GM13976 (cell line): ENCODE measurements around the gene OSBPL6.

ENCODE experiments used
- DNase-seq: peaks from one replicate; pipeline ENCODE4 v3.0.0; 2012; ENCODE audit warnings: low spot score
- CTCF ChIP-seq: IDR thresholded peaks from 2 replicates; pipeline ENCODE4 v1.5.1; 2012; ENCODE audit warnings: borderline replicate concordance, mild to moderate bottlenecking; ENCODE audit not compliant: insufficient read depth; ENCODE audit errors: extremely low read depth, missing control alignments, control extremely low read depth
- in situ Hi-C: fragments of 300-500 bp; cut with MboI; formaldehyde crosslinking; loops from one replicate; pipeline ENCODE4 v1.12.0; 2022; ENCODE audit warnings: low sequenced_read_pairs, mixed read lengths, inconsistent platforms; ENCODE audit not compliant: unreplicated experiment

OSBPL6 gene

GRCh38 chr2:178330175-178331017 lies 136.1 kb downstream of the OSBPL6 start:
- no peak for DNase-seq
- in situ Hi-C loops: no loop called here
- no peak for TF ChIP-seq CTCF

- in situ Hi-C loops: no loop called here
- no peak for DNase-seq
These were observed 137.4 kb downstream of the OSBPL6 start for GRCh38 chr2:178331474-178332432.

GRCh38 chr2:178333851-178334250 lies 139.5 kb downstream of the OSBPL6 start:
- in situ Hi-C loops: no loop called here
- no peak for DNase-seq
- TF ChIP-seq CTCF: no peak

More at GRCh38 chr2:178331474-178332432, 137.4 kb downstream of the OSBPL6 start:
- TF ChIP-seq CTCF: no peak

GRCh38 chr2:178335230-178335629 lies 140.9 kb downstream of the OSBPL6 start:
- in situ Hi-C loops: no loop called here
- TF ChIP-seq CTCF: no peak
- DNase-seq: no peak

- in situ Hi-C loops: no loop called here
- DNase-seq: no peak
- no peak for TF ChIP-seq CTCF
These were observed 149.8 kb downstream of the OSBPL6 start for GRCh38 chr2:178344121-178344520.

GRCh38 chr2:178345951-178346350 lies 151.6 kb downstream of the OSBPL6 start:
- in situ Hi-C loops: no loop called here
- no peak for TF ChIP-seq CTCF
- no peak for DNase-seq
